Sigmoid colon (tissue), 3 donors: ENCODE measurements around the gene FBXL19.
A peak's percentile ranks its signal among the peaks of the same experiment; 100 is the strongest.

Experiments
- POLR2A ChIP-seq, 2 donors: fragments of 450-650 bp; IDR thresholded peaks; one replicate each; pipeline ENCODE4 v1.6.1; 2016; ENCODE audit warnings: antibody characterized with exemption in 2 of 2, mild to moderate bottlenecking in 2 of 2, moderate library complexity in 2 of 2
- TF ChIP-seq, protein P1 (sequence below), 4 experiments: fragments of 450-650 bp in 3 of 4; fragments of 200-600 bp in 1 of 4; IDR thresholded peaks; one replicate each; pipeline ENCODE4 v1.5.1; 2016 to 2019; ENCODE audit warnings: antibody characterized with exemption in 4 of 4, mild to moderate bottlenecking in 3 of 4, moderate library complexity in 2 of 4

- TF ChIP-seq, protein P1, sequence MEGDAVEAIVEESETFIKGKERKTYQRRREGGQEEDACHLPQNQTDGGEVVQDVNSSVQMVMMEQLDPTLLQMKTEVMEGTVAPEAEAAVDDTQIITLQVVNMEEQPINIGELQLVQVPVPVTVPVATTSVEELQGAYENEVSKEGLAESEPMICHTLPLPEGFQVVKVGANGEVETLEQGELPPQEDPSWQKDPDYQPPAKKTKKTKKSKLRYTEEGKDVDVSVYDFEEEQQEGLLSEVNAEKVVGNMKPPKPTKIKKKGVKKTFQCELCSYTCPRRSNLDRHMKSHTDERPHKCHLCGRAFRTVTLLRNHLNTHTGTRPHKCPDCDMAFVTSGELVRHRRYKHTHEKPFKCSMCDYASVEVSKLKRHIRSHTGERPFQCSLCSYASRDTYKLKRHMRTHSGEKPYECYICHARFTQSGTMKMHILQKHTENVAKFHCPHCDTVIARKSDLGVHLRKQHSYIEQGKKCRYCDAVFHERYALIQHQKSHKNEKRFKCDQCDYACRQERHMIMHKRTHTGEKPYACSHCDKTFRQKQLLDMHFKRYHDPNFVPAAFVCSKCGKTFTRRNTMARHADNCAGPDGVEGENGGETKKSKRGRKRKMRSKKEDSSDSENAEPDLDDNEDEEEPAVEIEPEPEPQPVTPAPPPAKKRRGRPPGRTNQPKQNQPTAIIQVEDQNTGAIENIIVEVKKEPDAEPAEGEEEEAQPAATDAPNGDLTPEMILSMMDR (IDR thresholded peaks at IDR 0.05) = peak in 3 of 4 experiments; percentile 87 to 98 (median 94)
- no peak for TF ChIP-seq POLR2A (IDR thresholded peaks at IDR 0.05)
These were observed 1.5 kb upstream of the FBXL19 start for GRCh38 chr16:30921748-30922419.
